GM21447 (cell line): Measurements from ENCODE around the gene VPS4B.
A peak's percentile ranks its signal among the peaks of the same experiment; 100 is the strongest.

Experiments used
- ATAC-seq: cut with Tn5 transposase; IDR thresholded peaks from one replicate; pipeline ENCODE4 v1.9.1; 2021; ENCODE audit not compliant: unreplicated experiment

Gene VPS4B

GRCh38 chr18:63431180-63431579 lies 8.9 kb upstream of the VPS4B start:
- ATAC-seq = no peak

DNA sequence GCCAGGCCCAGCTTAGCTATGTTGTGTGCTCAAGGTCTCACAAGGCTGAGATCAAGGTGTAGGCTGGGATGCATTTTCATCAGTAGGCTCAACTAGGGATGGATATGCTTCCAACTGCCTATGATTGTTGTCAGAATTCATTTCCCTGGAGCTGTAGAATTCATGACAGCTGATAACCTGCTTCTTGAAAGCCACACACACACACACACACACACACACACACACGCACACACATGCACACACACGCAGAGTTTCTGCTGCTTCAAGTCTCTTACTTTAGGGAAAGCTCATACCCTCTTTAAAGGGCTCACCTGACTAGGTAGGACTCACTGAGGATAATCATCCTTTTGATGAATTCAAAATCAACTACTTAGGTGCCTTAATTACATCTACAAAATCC lies 8.2 kb upstream of the VPS4B start:
- ATAC-seq = no peak

- no peak for ATAC-seq
Measured at GRCh38 chr18:63427558-63427957, 5.3 kb upstream of the VPS4B start.

GRCh38 chr18:63422864-63423304 lies 608 bp upstream of the VPS4B start:
- ATAC-seq = peak; percentile 32

DNA sequence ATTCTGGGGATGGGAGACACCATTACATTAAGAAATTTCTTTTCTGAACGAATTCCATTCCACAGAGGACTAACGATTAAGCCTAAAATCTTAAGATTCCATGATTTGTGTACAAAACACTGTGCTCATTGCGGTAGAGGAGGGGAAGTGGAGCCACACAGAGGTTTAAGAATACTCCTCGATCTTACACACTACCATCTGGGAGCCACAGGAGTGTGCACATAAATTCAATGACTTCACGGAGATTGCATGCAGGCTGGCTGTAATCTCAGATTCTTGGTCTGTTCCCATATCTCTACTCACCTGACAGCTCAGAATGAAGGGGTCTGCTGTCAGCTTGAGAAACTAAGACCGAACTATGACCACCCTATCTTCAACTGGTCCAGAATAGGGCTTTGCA lies 762 bp downstream of the VPS4B start:
- ATAC-seq = no peak

DNA sequence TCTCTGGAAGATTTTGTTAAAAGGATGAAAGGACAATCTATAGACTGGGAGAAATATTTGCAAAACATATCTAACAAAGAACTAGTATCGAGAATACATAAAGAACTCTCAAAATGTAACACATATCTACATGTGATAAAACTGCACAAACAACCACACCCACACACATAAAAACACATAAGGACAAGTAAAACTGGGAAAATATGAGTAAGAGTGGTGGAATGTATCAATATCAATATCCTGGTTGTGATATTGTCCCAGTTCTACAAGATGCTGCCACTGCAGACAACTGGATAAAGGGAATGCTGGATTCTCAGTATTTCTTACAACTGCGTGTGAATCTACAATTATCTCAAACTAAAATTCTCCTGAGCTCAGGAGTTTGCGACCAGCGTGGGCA lies 9.3 kb downstream of the VPS4B start:
- no peak for ATAC-seq

GRCh38 chr18:63410792-63411191 lies 11.5 kb downstream of the VPS4B start:
- ATAC-seq = no peak

GRCh38 chr18:63409301-63409700 lies 13.0 kb downstream of the VPS4B start:
- ATAC-seq = no peak

GRCh38 chr18:63407734-63408133 lies 14.5 kb downstream of the VPS4B start:
- no peak for ATAC-seq

- ATAC-seq = no peak
Measured at GRCh38 chr18:63405986-63406385, 16.3 kb downstream of the VPS4B start.

GRCh38 chr18:63402246-63403162 lies 19.8 kb downstream of the VPS4B start:
- ATAC-seq = no peak

DNA sequence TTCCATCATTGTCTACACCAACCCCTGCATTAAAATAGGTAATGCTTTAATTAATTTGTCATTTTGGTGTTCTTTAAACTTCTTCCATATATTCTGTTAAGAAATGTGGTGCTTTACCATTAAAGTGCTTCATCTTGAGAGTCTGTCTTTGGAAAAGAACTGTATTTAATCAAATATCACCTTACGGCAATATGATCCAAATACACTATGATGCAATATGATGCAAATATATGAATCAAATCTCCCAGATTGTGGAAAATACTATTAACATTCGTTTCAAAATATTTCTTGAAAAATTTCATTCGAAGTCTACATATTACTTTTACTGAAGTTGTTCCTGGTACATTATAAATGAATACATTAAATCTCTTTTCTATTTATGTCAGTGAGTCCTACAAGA lies 23.0 kb downstream of the VPS4B start:
- no peak for ATAC-seq

DNA sequence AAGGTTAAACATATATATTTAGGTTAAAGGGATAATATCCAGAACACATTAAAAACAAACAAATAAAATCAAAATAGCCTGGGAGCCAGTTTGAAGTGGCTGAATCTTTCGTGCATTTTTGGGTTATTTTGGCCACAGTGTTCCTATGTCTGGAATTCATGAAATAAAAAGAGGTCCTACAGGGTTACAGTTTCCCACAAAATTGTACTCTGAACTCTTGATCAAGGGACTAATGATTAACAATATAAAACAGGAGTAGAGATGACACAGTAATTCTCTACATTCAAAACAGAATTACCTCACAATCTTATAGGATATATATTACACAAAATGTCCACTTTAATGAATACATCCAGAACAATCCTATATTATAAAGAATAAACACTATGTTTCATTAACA lies 24.9 kb downstream of the VPS4B start:
- ATAC-seq = no peak

GRCh38 chr18:63395503-63395902 lies 26.8 kb downstream of the VPS4B start:
- ATAC-seq = no peak

GRCh38 chr18:63394954-63395353 lies 27.3 kb downstream of the VPS4B start:
- ATAC-seq = no peak

GRCh38 chr18:63387861-63388260 lies 34.4 kb downstream of the VPS4B start:
- ATAC-seq = no peak

DNA sequence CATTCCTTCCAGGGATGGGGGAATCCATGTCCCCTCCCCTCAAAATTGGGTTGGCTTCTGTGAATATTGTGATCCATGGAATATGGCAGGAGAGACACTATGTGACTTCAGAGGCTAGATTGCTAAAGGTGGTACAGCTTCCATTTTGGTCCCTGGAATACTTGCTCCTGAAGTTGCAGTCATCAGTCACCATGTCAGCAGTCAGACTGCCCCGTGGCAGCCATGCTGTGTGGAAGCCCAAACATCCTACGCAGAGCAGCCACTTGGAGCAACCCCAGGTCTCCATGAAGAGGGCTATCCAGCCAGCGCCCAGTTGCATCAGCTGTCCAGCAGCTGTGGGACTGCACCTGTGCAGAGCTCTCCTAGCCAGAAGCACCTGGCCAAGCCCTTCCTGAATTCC lies 39.4 kb downstream of the VPS4B start:
- ATAC-seq = no peak

GRCh38 chr18:63379639-63379962 lies 42.7 kb downstream of the VPS4B start:
- no peak for ATAC-seq

GRCh38 chr18:63378919-63379638 lies 43.2 kb downstream of the VPS4B start:
- ATAC-seq = peak; percentile 77

DNA sequence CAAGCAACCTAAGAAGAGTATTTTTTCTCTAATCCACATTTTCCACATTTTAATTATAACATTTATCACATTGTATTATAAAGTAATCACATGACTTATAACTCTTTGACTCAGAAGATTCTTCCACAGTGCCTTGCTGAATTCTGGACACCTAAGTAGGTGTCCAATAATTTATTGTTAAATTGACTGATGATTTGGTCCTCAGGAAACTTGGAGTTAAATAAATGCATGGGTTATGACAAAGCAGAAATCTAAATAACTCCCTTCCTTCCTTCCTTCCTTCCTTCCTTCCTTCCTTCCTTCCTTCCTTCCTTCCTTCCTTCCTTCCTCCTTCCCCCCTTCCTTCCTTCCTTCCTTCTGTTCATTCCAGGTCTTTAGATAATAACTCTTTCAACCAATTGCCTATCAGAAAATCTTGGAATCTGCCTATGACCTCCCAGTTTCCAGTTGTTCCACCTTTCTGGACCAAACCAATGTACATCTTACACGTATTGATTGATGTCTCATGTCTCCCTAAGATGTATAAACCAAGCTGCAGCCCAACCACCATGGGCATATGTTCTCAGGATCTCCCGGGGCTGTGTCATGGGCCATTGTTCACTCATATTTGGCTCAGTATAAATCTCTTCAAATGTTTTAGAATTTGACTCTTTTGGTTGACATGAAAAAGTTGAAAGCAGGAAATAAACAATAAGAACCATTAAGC lies 44.8 kb downstream of the VPS4B start:
- no peak for ATAC-seq

GRCh38 chr18:63376538-63376937 lies 45.7 kb downstream of the VPS4B start:
- ATAC-seq = no peak

DNA sequence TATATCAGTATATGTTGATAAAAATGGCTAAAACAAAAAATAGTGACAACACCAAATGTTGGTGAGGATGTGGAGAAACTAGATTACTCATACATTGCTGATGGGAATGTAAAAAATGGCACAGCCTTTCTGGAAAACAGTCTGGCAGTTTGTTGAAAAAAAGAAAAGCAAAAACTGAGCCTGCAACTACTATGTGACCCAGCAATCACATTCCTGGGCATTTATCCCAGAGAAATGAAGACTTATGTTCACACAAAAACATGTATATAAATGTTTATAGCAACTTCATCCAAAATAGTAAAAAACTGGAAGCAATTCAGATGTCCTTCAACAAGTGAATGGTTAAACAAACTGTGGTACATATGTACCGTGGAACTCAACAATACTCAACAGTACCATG lies 47.7 kb downstream of the VPS4B start:
- no peak for ATAC-seq
